SK-N-MC (cell line): Measurements from ENCODE around the gene CDH4.

Experiments
- DNase-seq: peaks from one replicate; pipeline ENCODE4 v3.0.0-alpha.2; 2011; ENCODE audit warnings: low read depth, low spot score
- H3K27ac ChIP-seq: fragments of 200-600 bp; sonication (generic); 2 replicates; pipeline ENCODE4 v1.5.1; 2016; ENCODE audit warnings: mixed run types
- H3K36me3 ChIP-seq: fragments of 200-600 bp; sonication (generic); 2 replicates; pipeline ENCODE4 v1.6.1; 2017; ENCODE audit warnings: antibody characterized with exemption, low read length, mixed read lengths; ENCODE audit not compliant: insufficient read depth
- H3K4me3 ChIP-seq: fragments of 200-600 bp; sonication (generic); 2 replicates; pipeline ENCODE4 v1.5.1; 2016
- H3K9ac ChIP-seq: fragments of 200-600 bp; sonication (generic); 2 replicates; pipeline ENCODE4 v1.8.0; 2017; ENCODE audit warnings: mixed run types, mixed read lengths; ENCODE audit not compliant: insufficient read length
- H3K9me3 ChIP-seq: fragments of 200-600 bp; sonication (generic); 2 replicates; pipeline ENCODE4 v1.6.1; 2017; ENCODE audit warnings: low read depth, mild to moderate bottlenecking, antibody characterized with exemption, low read length, moderate library complexity, mixed read lengths
- EZH2 ChIP-seq: fragments of 200-600 bp; sonication (generic); IDR thresholded peaks from one replicate; pipeline ENCODE4 v1.6.1; 2017; ENCODE audit warnings: antibody characterized with exemption
- FOXP2 ChIP-seq: optimal IDR thresholded peaks from 2 replicates; pipeline ENCODE3; 2011; ENCODE audit warnings: mild to moderate bottlenecking, moderate library complexity; ENCODE audit not compliant: insufficient read depth; ENCODE audit errors: extremely low read length, control extremely low read depth
- POLR2AphosphoS5 ChIP-seq: IDR thresholded peaks from 2 replicates; pipeline ENCODE4 v1.6.1; 2012; ENCODE audit warnings: mild to moderate bottlenecking, low read depth, low read length, borderline replicate concordance

CDH4 gene

GRCh38 chr20:61611401-61612180, 359.5 kb downstream of the CDH4 start:
- H3K9me3 ChIP-seq = no peaks in the 10 kb centered on the region
- H3K36me3 ChIP-seq = no peaks in the 10 kb centered on the region
- no peak for DNase-seq
- no peak for TF ChIP-seq FOXP2
- TF ChIP-seq EZH2 = no peak
- TF ChIP-seq POLR2AphosphoS5 = no peak
- H3K4me3 ChIP-seq = no peak overlapping the region
- no peak overlapping the region for H3K27ac ChIP-seq
- H3K9ac ChIP-seq = no peak overlapping the region

- no peaks in the 10 kb centered on the region for H3K36me3 ChIP-seq
- no peak overlapping the region for H3K9ac ChIP-seq
- H3K27ac ChIP-seq = no peak overlapping the region
- no peaks in the 10 kb centered on the region for H3K9me3 ChIP-seq
- H3K4me3 ChIP-seq = no peak overlapping the region
- no peak for DNase-seq
- no peak for TF ChIP-seq EZH2
Observed at GRCh38 chr20:61613917-61614705, 362.1 kb downstream of the CDH4 start.

GRCh38 chr20:61614706-61615100, 362.6 kb downstream of the CDH4 start:
- no peaks in the 10 kb centered on the region for H3K36me3 ChIP-seq
- no peak overlapping the region for H3K9ac ChIP-seq
- no peak for TF ChIP-seq EZH2
- no peak for TF ChIP-seq POLR2AphosphoS5
- no peak for TF ChIP-seq FOXP2
- H3K9me3 ChIP-seq = no peaks in the 10 kb centered on the region
- no peak for DNase-seq
- no peak overlapping the region for H3K4me3 ChIP-seq
- H3K27ac ChIP-seq = no peak overlapping the region

GRCh38 chr20:61615806-61616205, 363.7 kb downstream of the CDH4 start:
- TF ChIP-seq FOXP2 (no peak), POLR2AphosphoS5 (no peak), EZH2 (no peak)
- H3K4me3 ChIP-seq = no peak overlapping the region
- no peak overlapping the region for H3K9ac ChIP-seq
- H3K36me3 ChIP-seq = no peaks in the 10 kb centered on the region
- no peak for DNase-seq
- H3K27ac ChIP-seq = no peak overlapping the region
- no peaks in the 10 kb centered on the region for H3K9me3 ChIP-seq

- no peak for TF ChIP-seq EZH2
- H3K4me3 ChIP-seq = no peak overlapping the region
- no peak overlapping the region for H3K27ac ChIP-seq
- no peaks in the 10 kb centered on the region for H3K9me3 ChIP-seq
- H3K9ac ChIP-seq = no peak overlapping the region
- DNase-seq = no peak
- no peaks in the 10 kb centered on the region for H3K36me3 ChIP-seq
Observed at GRCh38 chr20:61619751-61620150, 367.7 kb downstream of the CDH4 start.

- H3K27ac ChIP-seq = no peak overlapping the region
- TF ChIP-seq EZH2 (no peak), POLR2AphosphoS5 (no peak), FOXP2 (no peak)
- no peak overlapping the region for H3K4me3 ChIP-seq
- no peaks in the 10 kb centered on the region for H3K9me3 ChIP-seq
- no peak overlapping the region for H3K9ac ChIP-seq
- no peaks in the 10 kb centered on the region for H3K36me3 ChIP-seq
- DNase-seq = no peak
Observed at GRCh38 chr20:61620174-61620573, 368.1 kb downstream of the CDH4 start.

- no peak overlapping the region for H3K9ac ChIP-seq
- no peak overlapping the region for H3K4me3 ChIP-seq
- no peak for DNase-seq
- H3K27ac ChIP-seq = no peak overlapping the region
- H3K9me3 ChIP-seq = no peaks in the 10 kb centered on the region
- H3K36me3 ChIP-seq = no peaks in the 10 kb centered on the region
- TF ChIP-seq POLR2AphosphoS5 (no peak), EZH2 (no peak), FOXP2 (no peak)
Observed at GRCh38 chr20:61621035-61621730, 369.1 kb downstream of the CDH4 start.

- Histone ChIP-seq H3K36me3 (no peaks in the 10 kb centered on the region), H3K27ac (no peak overlapping the region), H3K4me3 (no peak overlapping the region), H3K9me3 (no peaks in the 10 kb centered on the region), H3K9ac (no peak overlapping the region)
- DNase-seq = no peak
- TF ChIP-seq EZH2 (no peak), FOXP2 (no peak), POLR2AphosphoS5 (no peak)
Observed at GRCh38 chr20:61621852-61622251, 369.8 kb downstream of the CDH4 start.
